Neuronal stem cell (in vitro differentiated cells): ENCODE measurements around the gene OR2G2.

Experiments used
- DNase-seq: peaks from one replicate; pipeline ENCODE4 v3.0.0-alpha.2; 2013; ENCODE audit warnings: low spot score
- H2AFZ ChIP-seq: one replicate; pipeline ENCODE4 v1.6.1; 2013; ENCODE audit warnings: mild to moderate bottlenecking, low read length, inconsistent platforms
- H2AK5ac ChIP-seq: 2 replicates; pipeline ENCODE4 v1.6.1; 2013; ENCODE audit warnings: low read depth, mild to moderate bottlenecking, inconsistent platforms, low read length, moderate library complexity, mixed read lengths
- H2BK120ac ChIP-seq: 2 replicates; pipeline ENCODE4 v1.6.1; 2013; ENCODE audit warnings: low read depth, mild to moderate bottlenecking, inconsistent platforms, low read length, moderate library complexity, mixed read lengths
- H2BK12ac ChIP-seq: one replicate; pipeline ENCODE4 v1.6.1; 2013; ENCODE audit warnings: low read length, inconsistent platforms
- H2BK15ac ChIP-seq: 2 replicates; pipeline ENCODE4 v1.6.1; 2013; ENCODE audit warnings: mild to moderate bottlenecking, low read length, inconsistent platforms, mixed read lengths
- H2BK5ac ChIP-seq: one replicate; pipeline ENCODE4 v1.6.1; 2013; ENCODE audit warnings: inconsistent platforms, mild to moderate bottlenecking, low read length, moderate library complexity
- H3K14ac ChIP-seq: one replicate; pipeline ENCODE4 v1.6.1; 2013; ENCODE audit warnings: low read length, inconsistent platforms
- H3K18ac ChIP-seq: 2 replicates; pipeline ENCODE4 v1.6.1; 2013; ENCODE audit warnings: low read length, inconsistent platforms
- H3K23ac ChIP-seq: 2 replicates; pipeline ENCODE4 v1.6.1; 2013; ENCODE audit warnings: low read depth, mild to moderate bottlenecking, mixed read lengths, low read length, inconsistent platforms; ENCODE audit not compliant: poor library complexity
- H3K27ac ChIP-seq: replicated peaks from 3 replicates; pipeline ENCODE4 v1.5.1; 2013; ENCODE audit warnings: low read length, inconsistent platforms
- H3K27me3 ChIP-seq, 3 experiments: 2 replicates each; pipeline ENCODE4 v1.6.1; 2013; ENCODE audit warnings: low read length in 3 of 3, mild to moderate bottlenecking in 2 of 3, inconsistent platforms in 1 of 3, low read depth in 1 of 3, mixed read lengths in 1 of 3, moderate library complexity in 1 of 3; ENCODE audit not compliant: control insufficient read depth in 3 of 3, insufficient read depth in 3 of 3
- H3K36me3 ChIP-seq, 2 donors: replicated peaks in 1 of 2; 2 replicates each; pipeline ENCODE4 v1.6.1; 2013; ENCODE audit warnings: low read length in 2 of 2; ENCODE audit not compliant: control insufficient read depth in 2 of 2, insufficient read depth in 2 of 2
- H3K4ac ChIP-seq: 2 replicates; pipeline ENCODE4 v1.6.1; 2013; ENCODE audit warnings: inconsistent platforms, mild to moderate bottlenecking, low read length, moderate library complexity
- H3K4me1 ChIP-seq, 2 donors: 1 replicate in 1 of 2; 2 replicates in 1 of 2; pipeline ENCODE4 v1.6.1; 2013; ENCODE audit warnings: low read length in 2 of 2, low read depth in 1 of 2; ENCODE audit not compliant: control insufficient read depth in 2 of 2, insufficient read depth in 1 of 2
- H3K4me2 ChIP-seq: one replicate; pipeline ENCODE4 v1.6.1; 2013; ENCODE audit warnings: mild to moderate bottlenecking, low read length, inconsistent platforms; ENCODE audit not compliant: insufficient read depth, poor library complexity, severe bottlenecking
- H3K4me3 ChIP-seq, 2 donors: 2 replicates each; pipeline ENCODE4 v1.5.1; 2013; ENCODE audit warnings: low read length in 2 of 2, mild to moderate bottlenecking in 2 of 2, inconsistent platforms in 1 of 2, moderate library complexity in 1 of 2
- H3K79me1 ChIP-seq: one replicate; pipeline ENCODE4 v1.6.1; 2013; ENCODE audit warnings: low read depth, mild to moderate bottlenecking, inconsistent platforms, low read length, moderate library complexity
- H3K9ac ChIP-seq: one replicate; pipeline ENCODE4 v1.6.1; 2013; ENCODE audit warnings: mild to moderate bottlenecking, low read depth, low read length, inconsistent platforms; ENCODE audit not compliant: poor library complexity
- H3K9me3 ChIP-seq, 2 donors: replicated peaks in 1 of 2; 2 replicates each; pipeline versions ENCODE3 to v1.6.1; 2013; ENCODE audit warnings: low read length in 2 of 2, mild to moderate bottlenecking in 2 of 2, inconsistent platforms in 1 of 2, low read depth in 1 of 2, mixed read lengths in 1 of 2, moderate library complexity in 1 of 2; ENCODE audit not compliant: control insufficient read depth in 2 of 2, insufficient read depth in 1 of 2
- H4K8ac ChIP-seq: one replicate; pipeline ENCODE4 v1.6.1; 2013; ENCODE audit warnings: low read depth, mild to moderate bottlenecking, inconsistent platforms, low read length, moderate library complexity
- H4K91ac ChIP-seq: one replicate; pipeline ENCODE4 v1.6.1; 2013; ENCODE audit warnings: low read length, low read depth, mild to moderate bottlenecking, inconsistent platforms; ENCODE audit not compliant: poor library complexity
- WGBS, 2 donors: extraction: QIAGEN DNeasy Blood & Tissue Kit; methylation state at CpG; one replicate each; pipeline ENCODE4 v1.1.7; 2013; ENCODE audit warnings: missing lambda C conversion rate in 2 of 2, mixed read lengths in 1 of 2; ENCODE audit not compliant: insufficient read length in 2 of 2, insufficient replicate concordance in 1 of 2; ENCODE audit errors: extremely low coverage in 2 of 2; 5-methylcytosine and 5-hydroxymethylcytosine counted together

OR2G2 gene

DNA sequence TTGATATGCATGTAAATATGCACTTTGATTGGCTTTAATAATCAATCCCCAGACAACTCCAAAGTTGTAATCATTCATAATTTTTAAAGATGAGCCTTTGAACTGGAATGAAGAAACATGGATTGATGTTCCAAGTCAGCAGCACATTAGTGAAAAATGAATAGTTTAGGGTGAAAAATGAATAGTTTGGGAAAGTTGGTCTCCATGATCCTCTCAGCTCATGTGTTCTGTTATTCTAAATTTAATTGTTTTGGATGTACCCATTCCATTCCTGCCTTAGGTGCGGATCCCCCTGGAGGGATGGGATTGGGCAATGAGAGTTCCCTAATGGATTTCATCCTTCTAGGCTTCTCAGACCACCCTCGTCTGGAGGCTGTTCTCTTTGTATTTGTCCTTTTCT is 17.1 kb downstream of the OR2G2 start, which contains the start of gene OR2G3:
Gene OR2G3 (plus strand): TSS at position 301 of the 400 bp plus-strand sequence. CDS start 0 bp downstream, at position 301.
- no peaks in the 10 kb centered on the region for H3K4me1 ChIP-seq
- H3K4ac ChIP-seq, result no peak within 1 kb of the TSS
- H3K23ac ChIP-seq, result no peak within 1 kb of the TSS
- no peak within 1 kb of the TSS for H2BK5ac ChIP-seq
- no peak within 1 kb of the TSS for H2AFZ ChIP-seq
- no peak within 1 kb of the TSS for H2BK15ac ChIP-seq
- no peaks in the 10 kb centered on the region for H3K9me3 ChIP-seq
- no peak within 1 kb of the TSS for H4K91ac ChIP-seq
- no peak within 1 kb of the TSS for H3K4me2 ChIP-seq
- no peak within 1 kb of the TSS for H2BK120ac ChIP-seq
- H2BK12ac ChIP-seq, result no peak within 1 kb of the TSS
- no peaks in the 10 kb centered on the region for H3K36me3 ChIP-seq
- peak within 1 kb of the TSS in 1 of 2 donors; percentile 57 for H3K4me3 ChIP-seq
- no peak within 1 kb of the TSS for H4K8ac ChIP-seq
- H3K27ac ChIP-seq, result no peak within 1 kb of the TSS
- H3K27me3 ChIP-seq, result no peaks in the 10 kb centered on the region
- H3K9ac ChIP-seq, result no peak within 1 kb of the TSS
- H3K18ac ChIP-seq, result no peak within 1 kb of the TSS
- DNase-seq, result no peak
- H3K79me1 ChIP-seq, result no peaks in the 10 kb centered on the region
- no peak within 1 kb of the TSS for H2AK5ac ChIP-seq
- H3K14ac ChIP-seq, result no peak within 1 kb of the TSS
- no CpG with 5 or more reads among the region's 2 CpGs for WGBS, 2 donors

DNA sequence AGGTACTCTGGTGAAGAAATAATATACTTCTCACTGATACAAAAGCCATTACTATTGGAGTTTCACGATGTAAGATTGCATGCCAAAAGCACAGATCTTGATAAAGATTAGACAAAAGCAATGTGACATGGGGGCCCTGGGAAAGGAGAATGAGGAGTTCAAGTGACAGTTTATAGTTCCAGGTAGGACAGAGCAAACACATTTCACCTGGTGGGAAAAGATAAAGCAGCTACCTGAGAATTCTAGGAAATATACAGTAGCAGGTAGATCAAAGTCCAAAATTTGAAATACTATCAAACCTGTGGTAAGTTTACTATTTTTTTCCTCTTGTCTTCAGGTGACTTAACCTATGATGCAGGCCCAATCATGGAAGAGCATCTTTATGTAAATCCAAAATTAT is 25.2 kb downstream of the OR2G2 start:
- Histone ChIP-seq H4K8ac (no peak overlapping the region), H2BK120ac (no peak overlapping the region), H3K79me1 (no peaks in the 10 kb centered on the region), H3K14ac (no peak overlapping the region), H3K27me3 (no peaks in the 10 kb centered on the region), H3K9me3 (no peaks in the 10 kb centered on the region), H3K4me3 (no peak overlapping the region), H3K4me2 (no peak overlapping the region), H2BK12ac (no peak overlapping the region), H3K36me3 (no peaks in the 10 kb centered on the region), H2AFZ (no peak overlapping the region), H2BK15ac (no peak overlapping the region), H3K9ac (no peak overlapping the region), H3K27ac (no peak overlapping the region), H3K18ac (no peak overlapping the region), H3K4ac (no peak overlapping the region), H2AK5ac (no peak overlapping the region), H2BK5ac (no peak overlapping the region), H3K4me1 (no peaks in the 10 kb centered on the region), H3K23ac (no peak overlapping the region), H4K91ac (no peak overlapping the region)
- no CpG with 5 or more reads among the region's 1 CpG for WGBS, 2 donors
- no peak for DNase-seq

DNA sequence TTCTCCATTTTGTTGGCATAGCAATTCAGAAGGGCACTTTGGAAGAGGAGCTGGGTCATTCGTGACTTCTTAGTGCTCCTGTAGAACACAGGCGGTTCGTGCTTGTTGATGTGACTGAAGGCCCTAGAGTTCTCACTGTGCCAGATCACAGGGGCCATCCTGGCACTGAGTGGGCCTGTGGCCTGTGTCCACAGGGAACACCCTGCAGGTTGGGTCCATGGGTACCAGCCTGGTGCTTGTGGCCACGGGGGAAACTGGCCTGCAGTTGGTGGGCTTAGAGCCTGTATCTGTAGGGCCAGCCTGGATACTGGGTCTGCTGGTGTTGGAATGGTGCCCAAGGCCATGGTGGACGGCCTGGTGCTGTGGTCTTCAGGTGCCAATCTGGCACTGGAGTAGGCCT is 26.5 kb downstream of the OR2G2 start:
- Histone ChIP-seq H3K9ac (no peak overlapping the region), H3K36me3 (no peaks in the 10 kb centered on the region), H3K9me3 (no peaks in the 10 kb centered on the region), H3K14ac (no peak overlapping the region), H4K91ac (no peak overlapping the region), H4K8ac (no peak overlapping the region), H2BK120ac (no peak overlapping the region), H3K27me3 (no peaks in the 10 kb centered on the region), H3K18ac (no peak overlapping the region), H3K27ac (no peak overlapping the region), H3K4ac (no peak overlapping the region), H3K4me1 (no peaks in the 10 kb centered on the region), H3K23ac (peak overlapping the region; percentile 1), H2BK12ac (no peak overlapping the region), H2AK5ac (no peak overlapping the region), H2BK5ac (no peak overlapping the region), H2AFZ (no peak overlapping the region), H2BK15ac (no peak overlapping the region), H3K4me2 (no peak overlapping the region), H3K4me3 (no peak overlapping the region), H3K79me1 (no peaks in the 10 kb centered on the region)
- no peak for DNase-seq
- WGBS, 2 donors, result no CpG with 5 or more reads among the region's 5 CpGs

DNA sequence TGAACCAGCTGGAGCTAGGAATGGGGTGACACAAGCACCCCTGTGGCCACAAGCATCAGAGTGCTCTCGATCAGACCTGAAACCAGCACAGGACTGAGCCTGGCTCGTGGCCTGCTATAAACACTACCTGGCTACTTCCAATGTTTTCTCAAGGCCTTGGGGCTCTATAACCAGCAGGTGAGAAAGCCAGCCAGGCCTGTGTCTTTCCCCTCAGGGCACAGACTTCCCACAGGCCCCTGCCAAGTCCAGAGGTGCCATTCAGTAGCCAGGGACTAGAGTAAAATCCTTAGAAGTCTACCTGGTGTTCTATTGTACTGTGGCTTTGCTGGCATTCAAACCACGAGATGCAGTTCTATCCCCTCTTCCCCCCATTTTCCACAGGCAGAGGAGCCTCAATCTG is 39.8 kb downstream of the OR2G2 start:
- H3K18ac ChIP-seq, result no peak overlapping the region
- no peak overlapping the region for H3K4ac ChIP-seq
- no peaks in the 10 kb centered on the region for H3K4me1 ChIP-seq
- H3K23ac ChIP-seq, result no peak overlapping the region
- H3K27ac ChIP-seq, result no peak overlapping the region
- no peaks in the 10 kb centered on the region for H3K27me3 ChIP-seq
- H2BK120ac ChIP-seq, result no peak overlapping the region
- no peak overlapping the region for H3K4me2 ChIP-seq
- H2BK5ac ChIP-seq, result no peak overlapping the region
- no peak overlapping the region for H3K14ac ChIP-seq
- no CpG with 5 or more reads among the region's 3 CpGs for WGBS, 2 donors
- H3K79me1 ChIP-seq, result no peaks in the 10 kb centered on the region
- no peak overlapping the region for H4K8ac ChIP-seq
- no peaks in the 10 kb centered on the region for H3K9me3 ChIP-seq
- no peak overlapping the region for H2AFZ ChIP-seq
- no peaks in the 10 kb centered on the region for H3K36me3 ChIP-seq
- no peak overlapping the region for H3K4me3 ChIP-seq
- no peak overlapping the region for H2BK15ac ChIP-seq
- H2BK12ac ChIP-seq, result no peak overlapping the region
- no peak for DNase-seq
- no peak overlapping the region for H3K9ac ChIP-seq
- H2AK5ac ChIP-seq, result no peak overlapping the region
- H4K91ac ChIP-seq, result no peak overlapping the region
